ENCODE measurements around the gene IFNL1. TPM values are rescaled to one million over a fixed set of nuclear protein-coding genes. Genes with fewer than 3 reads are reported as not detected.

Gene IFNL1
- total RNA-seq, 1 experiment from 2014 or later = not detected

DNA sequence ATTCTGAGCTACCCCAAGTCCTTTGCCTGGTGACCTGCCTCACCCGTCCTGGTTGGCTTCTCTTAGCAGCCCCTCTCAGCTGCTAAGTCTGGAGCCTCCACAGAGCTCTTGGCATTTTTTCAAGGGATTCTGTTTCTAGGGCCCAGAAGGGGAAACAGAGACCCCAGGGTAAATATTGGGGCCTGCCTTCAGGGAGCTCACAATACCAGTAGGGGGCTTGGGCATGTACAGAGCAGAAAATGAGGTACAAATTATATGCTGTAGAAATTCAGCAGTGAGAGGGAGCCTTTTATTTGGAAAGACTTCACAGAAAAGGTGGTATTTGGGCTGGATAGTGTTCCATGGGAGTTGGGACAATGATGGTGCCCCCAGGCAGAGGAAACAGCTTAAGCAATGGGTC, 49.7 kb downstream of the IFNL1 start:
- Mint-ChIP-seq H3K27ac (no peak overlapping the region), H3K9me3 (no peaks in the 10 kb centered on the region), H3K27me3 (ENCODE audit: low read depth) (peaks cover 4% of the 10 kb centered on the region; the same call in 1 of the 2 replicates), H3K4me3 (no peak overlapping the region), H3K4me1 (peaks cover 20% of the 10 kb centered on the region), H3K36me3 (peaks cover 15% of the 10 kb centered on the region)
- no peak for ATAC-seq
- DNase-seq (ENCODE audit: low spot score) = no peak
- ChIA-PET POLR2A (no interaction called here), CTCF (interaction anchor here (0.5 to 1.5 kb wide), 6 partner anchors 18 to 1074 kb away, joined by 3 to 6 read pairs (median 4); partner anchors contain the start of gene RPS16)
- TF ChIP-seq ZNF512 (CRISPR knock-in tag; IDR thresholded peaks at IDR 0.05; ENCODE audit: borderline replicate concordance) (no peak), ZNF396 (CRISPR knock-in tag; IDR thresholded peaks at IDR 0.05; ENCODE audit: borderline replicate concordance) (no peak), HMGA2 (CRISPR knock-in tag; IDR thresholded peaks at IDR 0.05) (no peak)

DNA sequence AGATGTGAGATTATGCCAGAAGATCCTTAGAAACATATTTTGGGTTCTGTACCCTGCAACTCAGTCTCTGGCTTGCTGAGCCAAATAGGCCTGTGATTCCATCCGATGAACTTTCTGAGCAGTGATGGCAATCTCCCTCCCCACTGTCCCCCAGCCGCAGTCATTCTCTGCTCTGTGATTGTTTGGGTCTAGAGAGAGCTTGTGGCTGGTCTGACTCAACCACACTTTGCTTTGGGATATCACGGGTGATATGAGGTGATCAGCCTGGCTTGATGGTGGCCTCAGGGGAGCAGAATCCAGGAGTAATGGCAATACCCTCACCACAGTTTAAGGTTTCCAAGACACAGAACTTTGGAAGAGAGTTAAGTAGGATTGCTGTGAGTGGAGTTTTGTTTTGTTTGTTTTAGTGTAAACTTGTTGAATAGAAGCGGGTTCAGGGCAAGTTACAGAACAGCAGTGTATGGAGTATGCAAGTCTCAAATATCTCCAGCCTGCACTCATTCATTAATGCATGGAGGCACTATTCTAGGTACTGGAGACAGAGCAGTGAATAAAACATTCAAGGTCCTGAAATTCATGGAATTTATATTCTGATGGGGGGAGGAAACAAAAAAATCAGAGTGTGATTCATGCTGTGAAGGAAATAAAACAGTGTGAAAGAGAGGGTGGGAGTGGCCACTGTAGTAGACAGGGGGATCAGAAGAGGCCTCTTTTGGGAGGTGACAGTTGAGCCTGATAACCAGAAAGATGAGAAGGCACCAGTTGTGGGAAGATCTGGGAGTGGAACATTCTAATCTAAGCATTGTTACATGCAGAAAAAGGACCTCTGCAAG, 51.3 kb downstream of the IFNL1 start:
- H3K4me3 Mint-ChIP-seq = no peak overlapping the region
- peaks cover 18% of the 10 kb centered on the region for H3K4me1 Mint-ChIP-seq
- H3K36me3 Mint-ChIP-seq = peaks cover 26% of the 10 kb centered on the region
- H3K9me3 Mint-ChIP-seq = no peaks in the 10 kb centered on the region
- peaks cover 4% of the 10 kb centered on the region; the same call in 1 of the 2 replicates for H3K27me3 Mint-ChIP-seq (ENCODE audit: low read depth)
- no peak overlapping the region for H3K27ac Mint-ChIP-seq
- ATAC-seq (no peak), DNase-seq (ENCODE audit: low spot score) (no peak)
- ChIA-PET POLR2A (no interaction called here), CTCF (no interaction called here)
- TF ChIP-seq RELA (CRISPR knock-in tag; IDR thresholded peaks at IDR 0.05; ENCODE audit: borderline replicate concordance) (no peak), GRHL2 (CRISPR knock-in tag; IDR thresholded peaks at IDR 0.05; ENCODE audit: insufficient replicate concordance, severe bottlenecking) (no peak), ZNF263 (CRISPR knock-in tag; IDR thresholded peaks at IDR 0.05; ENCODE audit: low read depth) (no peak), HMGA2 (CRISPR knock-in tag; IDR thresholded peaks at IDR 0.05) (no peak), ATF2 (CRISPR knock-in tag; IDR thresholded peaks at IDR 0.05; ENCODE audit: borderline replicate concordance, low read depth) (no peak), ATF1 (CRISPR knock-in tag; IDR thresholded peaks at IDR 0.05) (no peak), SMAD3 (CRISPR knock-in tag; IDR thresholded peaks at IDR 0.05; ENCODE audit: borderline replicate concordance) (no peak)
- TF ChIP-seq, protein P1, sequence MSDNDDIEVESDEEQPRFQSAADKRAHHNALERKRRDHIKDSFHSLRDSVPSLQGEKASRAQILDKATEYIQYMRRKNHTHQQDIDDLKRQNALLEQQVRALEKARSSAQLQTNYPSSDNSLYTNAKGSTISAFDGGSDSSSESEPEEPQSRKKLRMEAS (CRISPR knock-in tag; IDR thresholded peaks at IDR 0.05) = no peak
- TF ChIP-seq, protein P2, sequence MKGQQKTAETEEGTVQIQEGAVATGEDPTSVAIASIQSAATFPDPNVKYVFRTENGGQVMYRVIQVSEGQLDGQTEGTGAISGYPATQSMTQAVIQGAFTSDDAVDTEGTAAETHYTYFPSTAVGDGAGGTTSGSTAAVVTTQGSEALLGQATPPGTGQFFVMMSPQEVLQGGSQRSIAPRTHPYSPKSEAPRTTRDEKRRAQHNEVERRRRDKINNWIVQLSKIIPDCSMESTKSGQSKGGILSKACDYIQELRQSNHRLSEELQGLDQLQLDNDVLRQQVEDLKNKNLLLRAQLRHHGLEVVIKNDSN (CRISPR knock-in tag; IDR thresholded peaks at IDR 0.05) = no peak
- TF ChIP-seq, protein P3, sequence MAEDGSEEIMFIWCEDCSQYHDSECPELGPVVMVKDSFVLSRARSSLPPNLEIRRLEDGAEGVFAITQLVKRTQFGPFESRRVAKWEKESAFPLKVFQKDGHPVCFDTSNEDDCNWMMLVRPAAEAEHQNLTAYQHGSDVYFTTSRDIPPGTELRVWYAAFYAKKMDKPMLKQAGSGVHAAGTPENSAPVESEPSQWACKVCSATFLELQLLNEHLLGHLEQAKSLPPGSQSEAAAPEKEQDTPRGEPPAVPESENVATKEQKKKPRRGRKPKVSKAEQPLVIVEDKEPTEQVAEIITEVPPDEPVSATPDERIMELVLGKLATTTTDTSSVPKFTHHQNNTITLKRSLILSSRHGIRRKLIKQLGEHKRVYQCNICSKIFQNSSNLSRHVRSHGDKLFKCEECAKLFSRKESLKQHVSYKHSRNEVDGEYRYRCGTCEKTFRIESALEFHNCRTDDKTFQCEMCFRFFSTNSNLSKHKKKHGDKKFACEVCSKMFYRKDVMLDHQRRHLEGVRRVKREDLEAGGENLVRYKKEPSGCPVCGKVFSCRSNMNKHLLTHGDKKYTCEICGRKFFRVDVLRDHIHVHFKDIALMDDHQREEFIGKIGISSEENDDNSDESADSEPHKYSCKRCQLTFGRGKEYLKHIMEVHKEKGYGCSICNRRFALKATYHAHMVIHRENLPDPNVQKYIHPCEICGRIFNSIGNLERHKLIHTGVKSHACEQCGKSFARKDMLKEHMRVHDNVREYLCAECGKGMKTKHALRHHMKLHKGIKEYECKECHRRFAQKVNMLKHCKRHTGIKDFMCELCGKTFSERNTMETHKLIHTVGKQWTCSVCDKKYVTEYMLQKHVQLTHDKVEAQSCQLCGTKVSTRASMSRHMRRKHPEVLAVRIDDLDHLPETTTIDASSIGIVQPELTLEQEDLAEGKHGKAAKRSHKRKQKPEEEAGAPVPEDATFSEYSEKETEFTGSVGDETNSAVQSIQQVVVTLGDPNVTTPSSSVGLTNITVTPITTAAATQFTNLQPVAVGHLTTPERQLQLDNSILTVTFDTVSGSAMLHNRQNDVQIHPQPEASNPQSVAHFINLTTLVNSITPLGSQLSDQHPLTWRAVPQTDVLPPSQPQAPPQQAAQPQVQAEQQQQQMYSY (CRISPR knock-in tag; IDR thresholded peaks at IDR 0.05) = no peak
- TF ChIP-seq, protein P4, sequence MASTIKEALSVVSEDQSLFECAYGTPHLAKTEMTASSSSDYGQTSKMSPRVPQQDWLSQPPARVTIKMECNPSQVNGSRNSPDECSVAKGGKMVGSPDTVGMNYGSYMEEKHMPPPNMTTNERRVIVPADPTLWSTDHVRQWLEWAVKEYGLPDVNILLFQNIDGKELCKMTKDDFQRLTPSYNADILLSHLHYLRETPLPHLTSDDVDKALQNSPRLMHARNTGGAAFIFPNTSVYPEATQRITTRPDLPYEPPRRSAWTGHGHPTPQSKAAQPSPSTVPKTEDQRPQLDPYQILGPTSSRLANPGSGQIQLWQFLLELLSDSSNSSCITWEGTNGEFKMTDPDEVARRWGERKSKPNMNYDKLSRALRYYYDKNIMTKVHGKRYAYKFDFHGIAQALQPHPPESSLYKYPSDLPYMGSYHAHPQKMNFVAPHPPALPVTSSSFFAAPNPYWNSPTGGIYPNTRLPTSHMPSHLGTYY (CRISPR knock-in tag; IDR thresholded peaks at IDR 0.05) = no peak
- TF ChIP-seq, protein P5, sequence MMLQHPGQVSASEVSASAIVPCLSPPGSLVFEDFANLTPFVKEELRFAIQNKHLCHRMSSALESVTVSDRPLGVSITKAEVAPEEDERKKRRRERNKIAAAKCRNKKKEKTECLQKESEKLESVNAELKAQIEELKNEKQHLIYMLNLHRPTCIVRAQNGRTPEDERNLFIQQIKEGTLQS (CRISPR knock-in tag; conservative IDR thresholded peaks at IDR 0.05) = no peak

Other genes starting within 250 kb of the IFNL1 start
- gene ACP7, start 212.0 kb upstream of the IFNL1 start, total RNA-seq (2021) = 0.09 to 0.11 TPM (median 0.11 TPM) in 3 replicates
- gene PAK4, start 170.6 kb upstream of the IFNL1 start, total RNA-seq (2021) = 69.8 to 77.7 TPM (median 73.9 TPM) in 3 replicates
- 2.0 to 2.5 TPM (median 2.2 TPM) in 3 replicates for gene NCCRP1, start 99.4 kb upstream of the IFNL1 start, total RNA-seq (2021)
- 0.37 to 1.1 TPM (median 0.77 TPM) in 3 replicates for gene SYCN, start 92.1 kb upstream of the IFNL1 start, total RNA-seq (2021)
- gene IFNL3, start 51.4 kb upstream of the IFNL1 start, total RNA-seq (2021) = not detected in 3 replicates
- gene IFNL4, start 47.6 kb upstream of the IFNL1 start, total RNA-seq (2021) = not detected in 3 replicates
- not detected in 3 replicates for gene IFNL2, start 28.0 kb upstream of the IFNL1 start, total RNA-seq (2021)
- 7.1 to 8.5 TPM (median 8.1 TPM) in 3 replicates for gene LRFN1, start 24.5 kb downstream of the IFNL1 start, total RNA-seq (2021)
- 0.96 to 1.8 TPM (median 1.4 TPM) in 3 replicates for gene GMFG, start 39.6 kb downstream of the IFNL1 start, total RNA-seq (2021)
- 148 to 164 TPM (median 150 TPM) in 3 replicates for gene SAMD4B, start 46.0 kb downstream of the IFNL1 start, total RNA-seq (2021)
- 27.8 to 34.4 TPM (median 29.4 TPM) in 3 replicates for gene PAF1, start 94.7 kb downstream of the IFNL1 start, total RNA-seq (2021)
- gene MED29, start 95.0 kb downstream of the IFNL1 start, total RNA-seq (2021) = 37.6 to 42.9 TPM (median 39.4 TPM) in 3 replicates
- 17.3 to 22.2 TPM (median 18.4 TPM) in 3 replicates for gene ZFP36, start 110.4 kb downstream of the IFNL1 start, total RNA-seq (2021)
- 62.3 to 72.0 TPM (median 63.6 TPM) in 3 replicates for gene PLEKHG2, start 116.3 kb downstream of the IFNL1 start, total RNA-seq (2021)
- gene RPS16, start 139.5 kb downstream of the IFNL1 start, total RNA-seq (2021) = 2,962 to 3,158 TPM (median 2,999 TPM) in 3 replicates
- 109 to 135 TPM (median 110 TPM) in 3 replicates for gene SUPT5H, start 149.2 kb downstream of the IFNL1 start, total RNA-seq (2021)
- gene TIMM50, start 184.4 kb downstream of the IFNL1 start, total RNA-seq (2021) = 136 to 154 TPM (median 137 TPM) in 3 replicates
- gene DLL3, start 202.5 kb downstream of the IFNL1 start, total RNA-seq (2021) = 16.4 to 23.9 TPM (median 21.6 TPM) in 3 replicates
- gene SELENOV, start 218.7 kb downstream of the IFNL1 start, total RNA-seq (2021) = 12.6 to 15.4 TPM (median 15.1 TPM) in 3 replicates
- gene EID2B, start 236.4 kb downstream of the IFNL1 start, total RNA-seq (2021) = 2.7 to 3.6 TPM (median 2.7 TPM) in 3 replicates
- 21.5 to 24.0 TPM (median 23.7 TPM) in 3 replicates for gene EID2, start 243.8 kb downstream of the IFNL1 start, total RNA-seq (2021)

Measured in WTC11 (cell line).